GM19455 (cell line): ENCODE measurements around the gene PPA2.
A peak's percentile ranks its signal among the peaks of the same experiment; 100 is the strongest.
"Not testable (repeated sequence)": the region's sequence is repeated elsewhere in the genome, so short reads cannot be mapped to it uniquely, and the experiment has no call there.

Experiments used
- ATAC-seq: cut with Tn5 transposase; IDR thresholded peaks from one replicate; pipeline ENCODE4 v1.9.1; 2021; ENCODE audit not compliant: unreplicated experiment

Gene PPA2

DNA sequence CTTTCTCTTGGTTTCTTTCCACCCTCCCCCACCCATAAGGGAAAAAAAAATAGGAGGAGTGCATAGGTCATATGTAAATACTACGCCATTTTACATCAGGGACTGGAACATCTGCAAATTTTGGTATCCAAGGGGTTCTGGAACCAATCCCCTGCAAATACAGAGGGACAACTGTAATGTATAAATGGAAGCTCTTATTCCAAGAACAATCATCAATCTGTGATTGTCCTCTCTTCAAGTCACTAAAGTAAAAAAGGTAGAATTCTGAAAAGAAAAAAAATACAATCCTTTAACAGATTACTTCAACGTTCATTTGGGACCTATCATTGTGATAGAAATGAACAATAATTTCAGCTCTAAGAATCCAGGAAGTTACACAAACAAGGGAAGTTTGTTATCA, 13.6 kb downstream of the PPA2 start:
- ATAC-seq: no peak

DNA sequence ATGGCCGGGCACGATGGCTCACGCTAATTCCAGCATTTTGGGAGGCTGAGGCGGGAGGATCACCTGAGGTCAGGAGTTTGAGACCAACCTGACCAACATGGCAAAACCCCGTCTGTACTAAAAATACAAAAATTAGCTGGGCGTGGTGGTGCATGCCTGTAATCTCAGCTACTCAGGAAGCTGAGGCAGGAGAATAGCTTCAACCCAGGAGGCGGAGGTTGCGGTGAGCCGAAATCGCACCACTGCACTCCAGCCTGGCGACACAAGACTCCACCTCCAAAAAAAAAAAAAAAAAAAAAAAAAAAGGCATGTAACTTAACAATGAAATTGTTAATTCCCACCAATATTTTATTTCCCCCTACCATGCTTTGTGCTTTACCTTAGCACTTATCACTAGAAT, 15.3 kb downstream of the PPA2 start:
- ATAC-seq: not testable (repeated sequence)

- no peak for ATAC-seq
These were observed 15.9 kb downstream of the PPA2 start for GRCh38 chr4:105458001-105458400.

DNA sequence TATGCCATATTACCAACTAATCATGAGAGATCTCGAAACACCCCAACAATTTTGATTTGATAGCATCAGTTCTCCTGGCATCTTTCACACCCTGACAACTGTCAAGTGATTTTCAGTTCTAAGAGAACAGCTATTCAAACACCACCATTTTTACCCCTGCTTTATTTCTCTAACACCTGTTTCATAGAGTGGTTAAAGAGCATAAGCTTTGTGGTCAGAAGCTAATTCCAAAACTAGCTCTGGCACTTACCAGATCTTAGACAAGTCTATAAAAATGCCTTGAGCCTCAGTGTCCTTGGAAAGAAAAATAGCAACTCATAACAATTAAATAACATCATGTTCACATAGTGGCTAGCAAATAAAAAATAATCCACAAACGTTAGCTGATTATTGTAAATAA, 17.9 kb downstream of the PPA2 start:
- ATAC-seq: no peak

DNA sequence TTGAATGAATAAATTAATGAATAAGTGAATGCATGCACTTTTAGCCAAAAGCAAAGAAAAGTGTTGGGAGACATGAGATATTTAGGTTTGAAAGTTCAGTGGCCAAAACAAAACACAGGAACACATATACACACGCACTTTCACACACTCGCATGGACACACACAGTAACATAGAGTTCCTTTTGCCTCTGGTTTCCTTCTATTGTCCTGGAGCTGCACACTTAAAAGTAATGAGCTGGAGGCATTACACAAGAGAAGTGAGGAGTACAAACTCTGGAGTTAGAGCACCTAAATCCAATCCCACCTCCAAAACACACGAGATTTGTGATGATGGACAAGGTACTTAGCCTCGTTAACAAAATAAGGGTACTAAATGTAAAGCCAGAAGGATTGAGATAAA, 18.7 kb downstream of the PPA2 start:
- ATAC-seq: no peak

DNA sequence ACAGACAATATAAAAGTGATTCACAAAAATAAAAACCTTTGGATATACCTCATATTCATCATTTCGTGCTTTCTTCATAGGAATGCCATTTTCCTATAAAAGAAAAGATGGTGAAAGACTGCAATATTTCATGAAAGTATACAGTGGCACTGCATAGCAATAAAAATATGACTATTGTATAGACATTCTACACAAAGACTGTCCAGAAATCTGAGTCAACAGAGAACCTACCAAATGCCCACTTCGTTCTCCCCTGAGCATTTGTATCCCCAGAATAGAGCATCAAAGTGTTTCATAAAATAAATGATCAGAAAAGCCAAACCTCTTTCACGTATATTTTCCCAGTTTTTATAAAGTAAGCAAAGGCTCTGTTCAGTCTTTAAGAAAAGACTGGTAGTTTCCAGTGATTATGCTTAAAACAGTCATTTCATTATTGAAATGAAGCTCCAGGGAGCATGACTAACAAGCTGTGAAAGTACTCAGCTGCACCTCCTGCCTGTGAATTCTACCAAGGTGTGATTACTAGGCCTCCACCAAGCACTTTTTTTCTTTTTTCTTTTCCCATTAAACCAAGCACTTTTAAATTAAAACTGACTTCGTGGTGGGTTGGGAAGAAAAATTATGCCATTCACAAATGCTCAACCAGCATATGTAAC, 20.2 kb downstream of the PPA2 start:
- ATAC-seq: peak; percentile 78

GRCh38 chr4:105451346-105451745, 22.5 kb downstream of the PPA2 start:
- no peak for ATAC-seq

DNA sequence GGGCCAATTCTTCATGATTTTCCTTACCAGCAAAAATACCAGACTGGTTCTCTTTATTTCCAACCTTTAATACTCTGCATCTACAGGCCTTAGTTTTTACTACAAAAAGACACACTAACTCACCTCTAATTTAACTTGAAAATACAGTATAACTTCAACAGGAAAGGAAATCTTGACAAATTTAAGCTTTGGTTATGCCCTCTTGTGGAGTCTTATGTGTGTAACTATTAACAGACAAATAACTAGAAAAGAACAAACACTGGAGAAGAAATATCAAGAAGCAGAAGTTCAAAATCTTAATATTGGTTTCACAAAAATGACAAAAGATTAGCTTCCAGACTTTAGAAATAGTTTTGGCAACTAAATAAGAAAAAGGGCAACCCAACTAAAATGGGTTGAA, 33.0 kb downstream of the PPA2 start:
- ATAC-seq: no peak

DNA sequence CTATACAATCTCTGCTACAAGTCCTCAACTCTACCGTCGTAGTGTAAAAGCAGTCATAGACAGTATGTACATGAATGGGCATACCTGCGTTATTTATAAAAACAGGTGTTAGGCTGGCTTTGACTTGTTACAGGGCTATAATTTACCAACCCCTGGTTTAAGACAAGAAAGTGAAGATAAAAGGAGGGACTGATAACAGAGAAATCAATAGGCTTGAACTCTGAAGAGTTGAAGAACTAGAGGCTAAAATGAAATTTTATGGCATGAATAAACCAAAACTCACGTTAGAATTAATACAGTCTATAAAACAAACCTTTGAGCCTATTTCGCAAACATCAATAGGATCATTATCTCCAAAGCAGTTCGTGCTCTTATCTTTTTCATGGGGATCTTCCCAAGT, 36.2 kb downstream of the PPA2 start:
- no peak for ATAC-seq

- no peak for ATAC-seq
These were observed 37.4 kb downstream of the PPA2 start for GRCh38 chr4:105436414-105436813.

DNA sequence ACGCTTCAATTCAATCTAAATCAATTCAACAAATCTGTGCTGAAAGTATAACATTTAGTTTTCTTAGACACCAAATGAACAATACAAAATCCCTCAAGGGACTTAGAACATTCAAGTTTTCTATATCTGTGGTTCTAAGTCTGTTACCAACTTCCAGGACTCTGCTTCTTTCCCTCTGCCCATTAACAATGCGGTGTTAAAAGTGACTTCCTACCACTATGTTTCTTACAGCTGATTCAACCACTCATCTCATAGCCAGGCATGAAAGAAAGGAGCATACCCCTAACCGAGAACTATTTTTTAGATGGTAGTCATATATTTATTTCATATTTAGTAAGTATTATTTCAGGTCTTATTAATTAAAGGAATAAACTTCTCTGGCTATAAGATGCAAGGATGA, 38.9 kb downstream of the PPA2 start:
- ATAC-seq: no peak

- ATAC-seq: no peak
These were observed 40.4 kb downstream of the PPA2 start for GRCh38 chr4:105433421-105433820.

- ATAC-seq: no peak
These were observed 41.4 kb downstream of the PPA2 start for GRCh38 chr4:105432438-105432837.

DNA sequence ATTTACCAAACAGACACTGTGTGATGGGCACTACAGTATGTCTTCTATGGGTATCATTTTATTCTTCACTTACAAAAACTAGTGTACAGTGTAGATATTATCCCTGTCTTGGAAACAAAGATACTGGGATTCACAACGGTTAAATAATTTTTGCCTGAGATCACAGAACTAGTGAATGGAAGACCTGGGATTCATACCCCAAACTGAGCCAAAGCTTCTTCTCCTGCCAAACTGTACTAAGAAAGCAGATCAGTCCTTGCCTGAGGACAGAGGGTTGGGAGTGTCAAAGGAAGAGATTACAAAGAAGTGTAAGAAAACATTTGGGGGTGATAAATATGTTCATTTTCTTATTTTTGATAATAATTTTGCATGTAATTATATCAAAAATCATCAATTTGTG, 43.1 kb downstream of the PPA2 start:
- no peak for ATAC-seq

- no peak for ATAC-seq
These were observed 47.5 kb downstream of the PPA2 start for GRCh38 chr4:105426187-105426897.

DNA sequence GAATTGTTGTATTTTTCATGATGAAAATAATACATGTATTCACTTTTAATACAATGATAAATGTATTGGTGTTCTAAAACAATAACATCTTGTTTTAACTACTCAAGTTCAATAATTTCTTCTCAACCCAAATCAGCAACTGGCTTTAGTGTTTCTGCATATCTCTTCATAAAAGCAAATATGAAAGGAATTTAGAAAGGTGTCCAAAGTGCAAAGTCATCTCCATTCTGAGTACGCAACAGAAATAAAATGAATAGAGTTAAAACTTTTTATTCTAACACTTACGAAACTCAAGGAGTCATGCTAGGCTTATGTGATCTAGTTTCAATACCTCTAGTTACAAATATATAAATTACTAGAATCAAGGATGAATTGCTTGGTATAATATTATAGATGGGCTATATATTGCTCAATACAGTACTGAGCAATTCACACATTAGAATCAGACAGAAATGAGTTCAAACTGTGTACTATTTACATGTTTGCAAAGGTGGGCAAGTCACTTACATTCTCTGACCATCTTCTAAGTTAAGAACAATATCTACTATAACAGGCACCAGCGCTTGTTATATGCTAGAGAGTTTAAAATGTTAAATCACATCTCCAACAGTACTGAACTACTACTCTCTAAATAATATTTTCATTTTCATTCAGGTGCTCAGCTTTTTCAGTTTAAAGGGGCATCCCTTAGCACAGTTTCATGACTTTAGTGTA, 51.5 kb downstream of the PPA2 start:
- no peak for ATAC-seq

GRCh38 chr4:105417624-105418023, 56.2 kb downstream of the PPA2 start:
- ATAC-seq: no peak

GRCh38 chr4:105415281-105415744, 58.5 kb downstream of the PPA2 start:
- no peak for ATAC-seq

DNA sequence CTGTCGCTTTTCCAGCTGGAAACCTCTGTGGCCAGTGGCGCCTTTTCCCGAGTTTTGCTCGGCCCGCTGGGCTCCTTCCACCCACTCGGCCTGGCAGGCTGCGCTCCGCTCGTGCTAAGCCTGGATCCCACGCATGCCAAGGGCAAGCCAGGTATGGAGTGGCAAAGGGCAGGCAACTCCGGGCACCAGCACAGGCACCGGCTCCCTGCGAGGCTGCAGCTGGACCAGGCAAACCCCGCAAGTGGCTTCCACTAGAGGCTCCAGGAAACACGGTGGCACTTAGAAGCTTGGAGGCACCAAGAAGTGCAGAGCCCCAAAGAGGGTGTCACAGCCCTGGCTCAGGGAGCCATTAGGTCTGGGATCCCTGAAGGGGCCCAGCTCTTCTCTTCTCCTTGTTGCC, 59.5 kb downstream of the PPA2 start:
- ATAC-seq: no peak

- not testable (repeated sequence) for ATAC-seq
These were observed 64.7 kb downstream of the PPA2 start for GRCh38 chr4:105409135-105409534.

GRCh38 chr4:105400901-105401677, 72.8 kb downstream of the PPA2 start:
- ATAC-seq: no peak
